ENCODE results near the gene DNAJC7.

DNA sequence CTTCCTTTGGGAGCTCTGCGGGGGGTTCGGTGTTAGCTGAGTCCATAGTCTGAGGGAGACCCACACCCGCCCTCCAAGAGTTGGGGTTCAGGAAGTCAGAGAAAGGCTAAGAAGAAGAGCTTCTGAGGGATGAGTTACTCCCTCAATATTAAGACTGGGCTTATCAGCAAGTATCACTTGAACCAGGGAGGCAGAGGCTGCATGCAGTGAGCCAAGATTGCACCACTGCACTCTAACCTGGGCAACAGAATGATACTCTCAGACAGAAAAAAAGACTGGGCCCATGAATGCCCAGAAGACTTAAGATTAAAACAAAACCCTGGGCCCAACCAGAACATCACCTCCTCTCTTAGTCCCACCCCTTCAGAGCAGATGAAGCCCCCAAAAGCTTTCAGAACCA is 8.7 kb upstream of the DNAJC7 start:
- TF ChIP-seq, protein P1, sequence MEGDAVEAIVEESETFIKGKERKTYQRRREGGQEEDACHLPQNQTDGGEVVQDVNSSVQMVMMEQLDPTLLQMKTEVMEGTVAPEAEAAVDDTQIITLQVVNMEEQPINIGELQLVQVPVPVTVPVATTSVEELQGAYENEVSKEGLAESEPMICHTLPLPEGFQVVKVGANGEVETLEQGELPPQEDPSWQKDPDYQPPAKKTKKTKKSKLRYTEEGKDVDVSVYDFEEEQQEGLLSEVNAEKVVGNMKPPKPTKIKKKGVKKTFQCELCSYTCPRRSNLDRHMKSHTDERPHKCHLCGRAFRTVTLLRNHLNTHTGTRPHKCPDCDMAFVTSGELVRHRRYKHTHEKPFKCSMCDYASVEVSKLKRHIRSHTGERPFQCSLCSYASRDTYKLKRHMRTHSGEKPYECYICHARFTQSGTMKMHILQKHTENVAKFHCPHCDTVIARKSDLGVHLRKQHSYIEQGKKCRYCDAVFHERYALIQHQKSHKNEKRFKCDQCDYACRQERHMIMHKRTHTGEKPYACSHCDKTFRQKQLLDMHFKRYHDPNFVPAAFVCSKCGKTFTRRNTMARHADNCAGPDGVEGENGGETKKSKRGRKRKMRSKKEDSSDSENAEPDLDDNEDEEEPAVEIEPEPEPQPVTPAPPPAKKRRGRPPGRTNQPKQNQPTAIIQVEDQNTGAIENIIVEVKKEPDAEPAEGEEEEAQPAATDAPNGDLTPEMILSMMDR (conservative IDR thresholded peaks at IDR 0.05; ENCODE audit: low read length): no peak
- no peak for TF ChIP-seq EZH2phosphoT487 (IDR thresholded peaks at IDR 0.05; ENCODE audit: borderline replicate concordance)

All from Loucy (cell line).